ELF-1 (cell line): Measurements from ENCODE around the gene CDKN2C.

Experiments
- DNase-seq: peaks from one replicate; pipeline ENCODE4 v3.0.0-alpha.2; 2016; ENCODE audit warnings: low read depth, low spot score

The CDKN2C gene

GRCh38 chr1:50964863-50965262, 5.2 kb upstream of the CDKN2C start:
- DNase-seq: no peak

- DNase-seq: no peak
Measured at GRCh38 chr1:50966991-50967390, 3.1 kb upstream of the CDKN2C start.

- no peak for DNase-seq
Measured at GRCh38 chr1:50967416-50968157, 2.5 kb upstream of the CDKN2C start.

- DNase-seq: peak; percentile 91
Measured at GRCh38 chr1:50968158-50968820, 1.8 kb upstream of the CDKN2C start.

- peak; percentile 49 for DNase-seq
Measured at GRCh38 chr1:50968821-50969610, 1.0 kb upstream of the CDKN2C start.

- no peak for DNase-seq
Measured at GRCh38 chr1:50970509-50970887, 453 bp downstream of the CDKN2C start.

- no peak for DNase-seq
Measured at GRCh38 chr1:50970931-50971582, 1.0 kb downstream of the CDKN2C start.

- no peak for DNase-seq
Measured at GRCh38 chr1:50971748-50972305, 1.8 kb downstream of the CDKN2C start.

- DNase-seq: no peak
Measured at GRCh38 chr1:50972766-50973165, 2.7 kb downstream of the CDKN2C start.

GRCh38 chr1:50973255-50973654, 3.2 kb downstream of the CDKN2C start:
- no peak for DNase-seq

- DNase-seq: peak; percentile 32
Measured at GRCh38 chr1:50973875-50974617, 4.0 kb downstream of the CDKN2C start.

GRCh38 chr1:50974618-50974935, 4.5 kb downstream of the CDKN2C start:
- DNase-seq: no peak

GRCh38 chr1:50975436-50975835, 5.4 kb downstream of the CDKN2C start:
- DNase-seq: no peak

GRCh38 chr1:50976111-50976889, 6.3 kb downstream of the CDKN2C start:
- peak; percentile 31 for DNase-seq

GRCh38 chr1:50976890-50977574, 7.0 kb downstream of the CDKN2C start:
- DNase-seq: peak; percentile 65

- peak; percentile 74 for DNase-seq
Measured at GRCh38 chr1:50977575-50978143, 7.6 kb downstream of the CDKN2C start.

GRCh38 chr1:50978144-50978851, 8.3 kb downstream of the CDKN2C start:
- DNase-seq: peak; percentile 83

- no peak for DNase-seq
Measured at GRCh38 chr1:50978852-50979781, 9.1 kb downstream of the CDKN2C start.
